ENCODE data around the gene ETAA1. TPM values are rescaled to one million over a fixed set of nuclear protein-coding genes. Genes with fewer than 3 reads are reported as not detected.

ETAA1 gene
- total and polyA plus RNA-seq, 2 of the 8 experiments (the other 6 are each of a cell fraction or from before 2014, with no cell fraction given) = 5.9 to 27.1 TPM

- TF ChIP-seq KDM1A (IDR thresholded peaks at IDR 0.05; ENCODE audit: borderline replicate concordance, low read length) (no peak), SIN3A (conservative IDR thresholded peaks at IDR 0.05 in 1 of 2, IDR thresholded peaks at IDR 0.05 in 1 of 2; ENCODE audit: low read depth in 1 of 2, low read length in 2 of 2) (no peak)
Observed at GRCh38 chr2:67455219-67456142, 58.3 kb downstream of the ETAA1 start (continued).

Data from H1 (cell line).